Erythroblast (primary cell): Measurements from ENCODE around the gene NDOR1.

ENCODE experiments used
- GATA1 ChIP-seq: IDR thresholded peaks from 2 replicates; pipeline ENCODE4 v1.6.1; 2011; ENCODE audit warnings: low read depth, mild to moderate bottlenecking, control low read depth, low read length, moderate library complexity
- POLR2A ChIP-seq: IDR thresholded peaks from 2 replicates; pipeline ENCODE4 v1.6.1; 2011; ENCODE audit warnings: mild to moderate bottlenecking, low read length

- TF ChIP-seq POLR2A (no peak), GATA1 (no peak)
Measured at GRCh38 chr9:137202966-137203365, 2.5 kb upstream of the NDOR1 start.
